Duodenal mucosa (tissue), 2 donors: ENCODE measurements around the gene CD84.
"Not testable (repeated sequence)": the region's sequence is repeated elsewhere in the genome, so short reads cannot be mapped to it uniquely, and the experiment has no call there.

Experiments
- H3K27ac ChIP-seq: one replicate; pipeline ENCODE4 v1.7.0; 2013; ENCODE audit warnings: low read depth, low read length
- H3K27me3 ChIP-seq, 2 donors: one replicate each; pipeline ENCODE4 v1.7.0; 2013; ENCODE audit warnings: low read length in 2 of 2, control low read depth in 1 of 2; ENCODE audit not compliant: insufficient read depth in 2 of 2, control insufficient read depth in 1 of 2
- H3K36me3 ChIP-seq, 2 donors: one replicate each; pipeline ENCODE4 v1.7.0; 2013; ENCODE audit warnings: low read length in 2 of 2, control low read depth in 1 of 2; ENCODE audit not compliant: insufficient read depth in 2 of 2, control insufficient read depth in 1 of 2
- H3K4me1 ChIP-seq, 2 donors: one replicate each; pipeline ENCODE4 v1.7.0; 2013; ENCODE audit warnings: low read length in 2 of 2, control low read depth in 1 of 2; ENCODE audit not compliant: insufficient read depth in 2 of 2, control insufficient read depth in 1 of 2
- H3K4me3 ChIP-seq, 2 donors: one replicate each; pipeline ENCODE4 v1.7.0; 2013; ENCODE audit warnings: low read length in 2 of 2, low read depth in 1 of 2
- H3K9ac ChIP-seq, 2 donors: one replicate each; pipeline ENCODE4 v1.7.0; 2013; ENCODE audit warnings: low read length in 2 of 2, low read depth in 1 of 2
- H3K9me3 ChIP-seq, 2 donors: one replicate each; pipeline ENCODE4 v1.7.0; 2013; ENCODE audit warnings: low read length in 2 of 2, control low read depth in 1 of 2; ENCODE audit not compliant: control insufficient read depth in 1 of 2

CD84 gene

DNA sequence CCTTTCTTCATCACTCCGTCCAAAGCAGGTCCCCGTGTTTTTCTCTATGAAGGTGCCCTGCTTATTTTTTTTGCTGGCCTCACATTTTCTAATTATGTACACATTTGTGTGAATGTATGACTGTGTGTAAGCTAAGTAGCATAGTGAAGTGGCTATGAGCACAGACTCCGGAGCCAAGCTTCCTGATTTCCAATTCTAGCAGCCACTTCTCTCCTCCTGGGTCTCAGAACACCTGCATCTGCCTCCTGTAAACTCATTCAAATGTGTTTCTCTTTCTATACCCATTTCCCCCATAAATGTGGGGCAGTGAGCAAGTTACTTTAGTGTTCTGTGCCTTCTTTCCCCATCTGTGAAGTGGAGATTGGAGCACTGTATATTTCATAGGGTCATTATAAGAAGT is 58.3 kb downstream of the CD84 start:
- H3K27me3 ChIP-seq, result no peaks in the 10 kb centered on the region
- no peak overlapping the region for H3K9ac ChIP-seq
- no peaks in the 10 kb centered on the region for H3K36me3 ChIP-seq
- H3K4me1 ChIP-seq, result peaks cover 7 to 10% of the 10 kb centered on the region in 2 donors
- no peak overlapping the region for H3K27ac ChIP-seq
- no peaks in the 10 kb centered on the region for H3K9me3 ChIP-seq
- peak overlapping the region in 1 of 2 donors; percentile 30 for H3K4me3 ChIP-seq

DNA sequence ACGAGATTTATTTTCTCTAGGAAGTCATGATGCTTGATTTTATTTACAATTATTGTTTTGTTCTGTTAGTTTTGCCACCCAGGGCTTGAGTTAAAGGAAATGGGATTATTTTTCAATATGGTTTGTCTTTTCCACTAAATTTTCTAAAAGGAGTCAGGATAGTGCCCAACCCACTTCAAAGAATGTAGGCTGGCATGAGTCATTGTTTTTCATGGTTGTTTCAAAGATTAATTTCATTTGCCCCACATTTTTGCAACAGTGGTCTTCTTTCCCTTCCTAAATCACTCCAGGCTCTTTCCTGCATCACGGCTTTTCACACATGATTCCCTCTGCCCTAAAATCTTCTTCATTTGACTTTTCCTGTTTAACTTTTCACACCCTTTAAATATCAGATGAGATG is 58.7 kb downstream of the CD84 start:
- H3K9ac ChIP-seq, result no peak overlapping the region
- no peak overlapping the region for H3K27ac ChIP-seq
- no peaks in the 10 kb centered on the region for H3K36me3 ChIP-seq
- no peaks in the 10 kb centered on the region for H3K27me3 ChIP-seq
- peaks cover 7 to 10% of the 10 kb centered on the region in 2 donors for H3K4me1 ChIP-seq
- no peaks in the 10 kb centered on the region for H3K9me3 ChIP-seq
- H3K4me3 ChIP-seq, result peak overlapping the region in 1 of 2 donors; percentile 30

DNA sequence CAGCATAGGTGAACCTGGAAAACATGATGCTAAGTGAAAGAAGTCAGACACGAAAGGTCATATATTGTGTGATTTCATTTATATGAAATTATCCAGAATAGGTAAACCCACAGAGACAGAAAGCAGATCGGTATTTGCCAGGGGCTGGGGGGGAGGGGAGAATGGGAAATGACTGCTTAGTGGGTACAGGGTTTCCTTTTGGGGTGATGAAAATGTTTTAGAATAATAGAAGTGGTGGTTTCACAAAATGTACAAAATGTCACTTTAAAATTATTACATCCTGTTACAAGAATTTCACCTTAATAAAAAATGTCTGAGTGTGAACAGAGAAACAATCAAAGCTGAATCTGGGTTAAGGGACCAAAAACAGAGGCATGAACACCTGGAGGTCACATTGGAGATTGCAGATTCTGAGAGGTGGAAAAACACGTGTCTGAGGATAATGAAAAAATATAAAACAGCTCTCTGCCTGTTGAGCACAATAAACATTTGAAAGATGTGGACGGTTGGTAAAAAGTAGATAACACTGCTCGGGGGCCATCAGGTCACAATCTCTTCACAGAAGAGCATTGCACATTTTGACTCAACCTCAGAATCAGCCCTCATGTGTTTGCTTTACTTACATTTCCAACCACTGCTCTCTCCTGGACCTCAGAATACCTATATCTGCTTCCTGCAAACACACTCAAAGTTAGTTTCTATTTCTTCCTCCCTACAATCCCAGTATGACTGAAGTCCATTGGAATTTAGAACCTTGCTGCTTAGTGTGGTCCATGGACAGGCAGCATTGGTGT is 59.5 kb downstream of the CD84 start:
- Histone ChIP-seq H3K9ac (no peak overlapping the region), H3K9me3 (no peaks in the 10 kb centered on the region), H3K36me3 (no peaks in the 10 kb centered on the region), H3K4me1 (peaks cover 7 to 10% of the 10 kb centered on the region in 2 donors), H3K27ac (no peak overlapping the region), H3K4me3 (peak overlapping the region in 1 of 2 donors; percentile 5), H3K27me3 (no peaks in the 10 kb centered on the region)

- H3K4me1 ChIP-seq, H3K36me3 ChIP-seq, H3K9me3 ChIP-seq, H3K27ac ChIP-seq, H3K9ac ChIP-seq, H3K4me3 ChIP-seq, H3K27me3 ChIP-seq: not testable (repeated sequence)
Observed at GRCh38 chr1:160517519-160517918, 61.8 kb downstream of the CD84 start.

DNA sequence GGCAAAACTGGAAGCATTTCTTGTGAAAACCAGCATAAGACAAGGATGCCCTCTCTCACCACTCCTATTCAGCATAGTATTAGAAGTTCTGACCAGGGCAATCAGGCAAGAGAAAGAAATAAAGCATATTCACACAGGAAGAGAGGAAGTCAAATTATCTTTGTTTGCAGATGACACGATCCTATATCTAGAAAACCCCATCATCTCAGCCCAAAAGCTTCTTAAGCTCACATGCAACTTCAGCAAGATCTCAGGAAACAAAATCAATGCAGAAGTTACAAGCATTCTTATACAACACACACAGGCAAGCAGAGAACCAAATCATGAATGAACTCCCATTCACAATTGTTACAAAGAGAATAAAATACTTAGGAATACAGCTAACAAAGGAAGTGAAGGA is 63.4 kb downstream of the CD84 start:
- not testable (repeated sequence) for H3K36me3 ChIP-seq, H3K9ac ChIP-seq, H3K4me1 ChIP-seq, H3K4me3 ChIP-seq, H3K9me3 ChIP-seq, H3K27me3 ChIP-seq, H3K27ac ChIP-seq

GRCh38 chr1:160504651-160505050 is 74.6 kb downstream of the CD84 start:
- Histone ChIP-seq H3K9me3 (peaks cover 0 to 11% of the 10 kb centered on the region in 2 donors), H3K9ac (no peak overlapping the region), H3K36me3 (no peaks in the 10 kb centered on the region), H3K4me1 (no peaks in the 10 kb centered on the region), H3K27ac (no peak overlapping the region), H3K27me3 (no peaks in the 10 kb centered on the region), H3K4me3 (no peak overlapping the region)

DNA sequence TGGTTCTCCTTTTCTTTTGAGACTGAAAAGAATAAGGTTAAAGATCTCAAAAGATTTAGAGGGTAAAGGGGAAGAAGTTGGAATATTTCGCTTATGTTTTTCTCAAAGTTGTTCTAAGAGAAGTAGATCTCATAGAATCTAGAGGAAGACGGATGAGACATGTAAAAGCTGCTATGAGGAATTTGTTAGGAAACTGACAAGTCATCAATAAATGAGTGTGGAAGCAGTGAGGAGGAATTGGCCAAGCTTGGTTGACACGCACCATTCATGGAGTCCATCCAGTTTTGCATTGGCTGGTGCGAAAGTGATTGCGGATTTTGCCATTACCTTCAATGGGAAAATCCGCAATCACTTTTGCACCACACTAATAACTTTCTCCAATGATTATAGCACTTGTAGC is 76.2 kb downstream of the CD84 start:
- Histone ChIP-seq H3K27ac (no peak overlapping the region), H3K4me3 (no peak overlapping the region), H3K9me3 (peaks cover 0 to 11% of the 10 kb centered on the region in 2 donors), H3K4me1 (no peaks in the 10 kb centered on the region), H3K36me3 (no peaks in the 10 kb centered on the region), H3K27me3 (no peaks in the 10 kb centered on the region), H3K9ac (no peak overlapping the region)

DNA sequence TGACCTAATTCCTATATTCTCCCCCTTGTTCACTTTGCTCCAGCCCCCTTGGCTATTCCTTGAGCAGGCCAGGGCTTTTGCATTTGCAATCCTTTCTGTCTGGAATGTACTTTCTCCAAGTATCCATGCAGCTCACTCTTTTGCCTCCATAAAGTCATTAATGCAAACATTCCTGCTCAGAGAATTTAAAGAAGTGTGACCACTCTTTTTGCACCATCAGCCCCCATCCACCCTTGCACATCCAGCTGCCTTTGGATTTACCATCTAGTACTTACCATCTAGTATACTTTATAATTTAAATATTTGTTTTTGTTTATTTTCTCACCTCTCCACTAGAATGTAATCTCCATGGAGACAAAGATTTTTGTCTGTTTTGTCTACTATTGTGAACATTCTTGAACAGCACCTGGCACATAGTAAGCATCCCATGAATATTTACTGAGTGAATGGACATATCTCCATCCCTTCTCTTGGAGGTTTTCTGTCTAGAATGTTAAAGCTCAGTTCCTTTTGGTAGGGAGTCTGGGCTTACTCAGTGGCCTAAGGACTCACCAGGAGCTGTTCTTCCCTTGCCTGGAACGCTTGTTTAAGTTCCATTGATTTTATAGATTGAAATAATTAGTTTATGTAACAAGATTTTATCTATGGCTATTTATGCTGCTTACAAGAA is 78.8 kb downstream of the CD84 start:
- Histone ChIP-seq H3K9me3 (no peaks in the 10 kb centered on the region), H3K27ac (no peak overlapping the region)

GRCh38 chr1:160499631-160500030 is 79.7 kb downstream of the CD84 start:
- H3K4me3 ChIP-seq, result no peak overlapping the region
- H3K9me3 ChIP-seq, result no peaks in the 10 kb centered on the region
- H3K27me3 ChIP-seq, result no peaks in the 10 kb centered on the region
- no peaks in the 10 kb centered on the region for H3K4me1 ChIP-seq
- no peak overlapping the region for H3K27ac ChIP-seq
- H3K36me3 ChIP-seq, result no peaks in the 10 kb centered on the region
- H3K9ac ChIP-seq, result no peak overlapping the region

More for the DNA sequence above, 78.8 kb downstream of the CD84 start:
- H3K4me3 ChIP-seq, result no peak overlapping the region
- no peak overlapping the region for H3K9ac ChIP-seq
- no peaks in the 10 kb centered on the region for H3K27me3 ChIP-seq
- H3K4me1 ChIP-seq, result no peaks in the 10 kb centered on the region
- no peaks in the 10 kb centered on the region for H3K36me3 ChIP-seq

GRCh38 chr1:160498301-160499065 is 80.8 kb downstream of the CD84 start:
- H3K36me3 ChIP-seq, H3K4me3 ChIP-seq, H3K9ac ChIP-seq, H3K9me3 ChIP-seq, H3K27ac ChIP-seq, H3K27me3 ChIP-seq, H3K4me1 ChIP-seq: not testable (repeated sequence)
